SW480 (cell line): Measurements from ENCODE around the gene ALDH1A3.
A peak's percentile ranks its signal among the peaks of the same experiment; 100 is the strongest.

Experiments
- DNase-seq: peaks from one replicate; pipeline ENCODE4 v3.0.0-alpha.2; 2016; ENCODE audit warnings: low spot score

Gene ALDH1A3

GRCh38 chr15:100885116-100885515, 5.5 kb downstream of the ALDH1A3 start:
- no peak for DNase-seq

GRCh38 chr15:100885811-100886210, 6.2 kb downstream of the ALDH1A3 start:
- no peak for DNase-seq

- no peak for DNase-seq
These were observed 7.7 kb downstream of the ALDH1A3 start for GRCh38 chr15:100887211-100887913.

- peak; percentile 64 for DNase-seq
These were observed 9.9 kb downstream of the ALDH1A3 start for GRCh38 chr15:100889385-100890050.

- no peak for DNase-seq
These were observed 10.6 kb downstream of the ALDH1A3 start for GRCh38 chr15:100890051-100890720.

GRCh38 chr15:100890850-100891249, 11.2 kb downstream of the ALDH1A3 start:
- no peak for DNase-seq

GRCh38 chr15:100891307-100892012, 11.8 kb downstream of the ALDH1A3 start:
- no peak for DNase-seq

GRCh38 chr15:100892013-100892355, 12.4 kb downstream of the ALDH1A3 start:
- no peak for DNase-seq

GRCh38 chr15:100893261-100893963, 13.8 kb downstream of the ALDH1A3 start:
- DNase-seq = no peak

- DNase-seq = no peak
These were observed 14.3 kb downstream of the ALDH1A3 start for GRCh38 chr15:100893964-100894295.

- no peak for DNase-seq
These were observed 16.1 kb downstream of the ALDH1A3 start for GRCh38 chr15:100895721-100896120.

GRCh38 chr15:100897221-100898151, 17.9 kb downstream of the ALDH1A3 start:
- no peak for DNase-seq

GRCh38 chr15:100898152-100898490, 18.5 kb downstream of the ALDH1A3 start:
- DNase-seq = no peak

- DNase-seq = no peak
These were observed 19.2 kb downstream of the ALDH1A3 start for GRCh38 chr15:100898661-100899462.

GRCh38 chr15:100899601-100900000, 20.0 kb downstream of the ALDH1A3 start:
- DNase-seq = no peak

GRCh38 chr15:100900136-100900794, 20.6 kb downstream of the ALDH1A3 start:
- no peak for DNase-seq

GRCh38 chr15:100900795-100901169, 21.2 kb downstream of the ALDH1A3 start:
- no peak for DNase-seq

GRCh38 chr15:100901296-100901695, 21.7 kb downstream of the ALDH1A3 start:
- DNase-seq = no peak

- no peak for DNase-seq
These were observed 22.2 kb downstream of the ALDH1A3 start for GRCh38 chr15:100901702-100902435.
